Pancreas (tissue), 10 donors: ENCODE results near the gene KPTN. TPM values are rescaled to one million over a fixed set of nuclear protein-coding genes. Genes with fewer than 3 reads are reported as not detected.
A peak's percentile ranks its signal among the peaks of the same experiment; 100 is the strongest.

ENCODE experiments used
- ATAC-seq, 4 donors: fragments of 200-7000 bp; cut with Tn5 transposase; one replicate each; pipeline versions ENCODE4 v1.8.0 to v1.9.1; 2020; ENCODE audit warnings: mild to moderate bottlenecking in 4 of 4, moderate library complexity in 4 of 4
- DNase-seq, 6 donors: peaks; one replicate each; pipeline ENCODE4 v3.0.0-alpha.2; 2020
- FAIRE-seq: peaks from 2 replicates; lab custom pipeline; 2012; peaks lifted over from hg19 to GRCh38; lab: Jason Lieb, UNC
- H3K27ac ChIP-seq, 4 donors: fragments of 200-600 bp; sonication (generic); 1 replicate in 3 of 4; 2 replicates in 1 of 4; pipeline versions ENCODE4 v1.5.0 to v1.8.0; 2020
- H3K27me3 ChIP-seq, 4 donors: fragments of 200-600 bp; one replicate each; pipeline ENCODE4 v1.8.0; 2021
- H3K36me3 ChIP-seq, 3 donors: fragments of 200-600 bp; sonication (generic) in 1 of 3; one replicate each; pipeline versions ENCODE4 v1.5.0 to v1.8.0; 2020 to 2021
- H3K4me1 ChIP-seq, 3 donors: fragments of 200-600 bp; one replicate each; pipeline ENCODE4 v1.8.0; 2021
- H3K4me3 ChIP-seq, 4 donors: fragments of 200-600 bp; sonication (generic) in 2 of 4; one replicate each; pipeline versions ENCODE4 v1.5.0 to v1.8.0; 2020 to 2021
- H3K9me3 ChIP-seq, 4 donors: fragments of 200-600 bp; one replicate each; pipeline ENCODE4 v1.8.0; 2021
- WGBS, 2 donors: extraction: QIAGEN DNeasy Blood & Tissue Kit; methylation state at CpG; one replicate each; pipeline ENCODE4 v1.1.7; 2013; 5-methylcytosine and 5-hydroxymethylcytosine counted together
- intact Hi-C, 3 donors: fragments of 100-400 bp; cut with DNase I; formaldehyde crosslinking; loops; one replicate each; pipeline versions ENCODE4 v1.11.1 to v1.14.2; 2022
- polyA plus RNA-seq, 2 donors: library from polyadenylated mRNA; stranded (reverse); fragments of 200-250 nt; gene quantifications; one replicate each; pipeline ENCODE4 v1.2.3, GENCODE V29; 2013
- total RNA-seq, 6 donors: library from RNA; stranded (reverse); fragmentation: NEBNext Ultra II Directional in 4 of 6; extraction: Animal tissue kit (Norgen Biotek cat#: 25700) in 4 of 6; gene quantifications; one replicate each; pipeline versions ENCODE4 v1.2.1 to v1.2.4, GENCODE V29; 2021 to 2023
- TF ChIP-seq, protein P1 (sequence below), 4 donors: fragments of 200-600 bp; sonication (generic) in 3 of 4; IDR thresholded peaks; one replicate each; pipeline versions ENCODE4 v1.5.0 to v1.8.0; 2021; ENCODE audit warnings: antibody characterized with exemption in 4 of 4
- donor health status: healthy with polysubstance abuse.
- donor health status: DM: no; HTN: no; CAD: no; lungs with moderate emphysema.
- donor health status: DM: no; HTN: no; CAD: no.
- donor health status: control.
- donor health status: control.
- donor health status: Bipolar disorder and iron deficiency.
- donor health status: DM: yes; HTN: yes; CAD: no.
- donor health status: DM: no; HTN: no; CAD: no.
- donor health status: DM: no; HTN: no; CAD: no.
- donor health status: DM: yes; HTN: yes; CAD: no.

The KPTN gene
- total and polyA plus RNA-seq, 8 donors: 3.0 to 53.3 (median 6.0) TPM

DNA sequence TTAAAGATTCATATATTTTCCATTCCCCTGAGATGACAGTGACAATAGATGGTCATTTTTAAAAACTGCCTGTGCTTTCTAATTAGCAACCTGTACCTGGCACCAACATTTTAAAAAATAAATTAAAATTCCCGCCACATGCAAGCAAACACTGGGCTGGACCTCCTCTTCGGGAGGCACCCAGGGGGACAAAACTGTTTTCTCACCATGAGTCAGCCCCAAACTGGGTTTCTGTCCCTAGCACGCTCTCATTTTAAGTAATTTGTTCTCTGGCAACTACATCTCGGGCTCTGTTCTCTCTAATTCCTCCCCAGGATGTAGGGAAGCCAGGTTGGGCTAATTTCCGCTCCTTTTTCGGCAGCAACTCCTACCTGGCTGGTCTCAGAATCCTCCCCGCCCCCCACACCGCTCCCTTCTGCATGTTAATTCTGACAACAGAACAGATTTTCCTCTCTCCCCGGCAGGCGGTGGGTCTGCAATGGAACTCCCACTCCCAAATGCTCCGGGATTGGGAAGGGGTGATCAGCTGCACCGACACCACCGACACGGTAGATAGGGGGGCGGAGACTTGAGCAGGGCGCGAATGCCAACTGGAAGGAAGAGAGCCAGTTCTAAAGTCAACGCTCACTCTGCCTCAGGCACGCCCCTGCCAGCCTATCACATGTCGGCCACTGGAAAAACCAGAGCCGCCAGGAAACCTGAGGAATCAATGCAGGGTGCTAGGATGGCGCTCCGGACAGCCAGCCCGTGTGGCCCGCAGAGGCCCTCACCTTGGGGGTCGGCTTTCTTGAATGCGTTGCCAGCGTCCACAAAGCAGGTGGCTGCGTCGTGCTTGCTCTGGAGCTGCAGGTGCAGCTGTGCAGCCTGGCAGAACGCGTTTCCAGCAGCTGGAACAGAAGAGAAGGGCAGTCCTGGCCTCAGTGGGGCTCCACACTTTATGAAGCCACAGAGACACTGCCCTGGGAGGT lies 16.1 kb upstream of the KPTN start:
- no peaks in the 10 kb centered on the region for H3K9me3 ChIP-seq
- TF ChIP-seq, protein P1, sequence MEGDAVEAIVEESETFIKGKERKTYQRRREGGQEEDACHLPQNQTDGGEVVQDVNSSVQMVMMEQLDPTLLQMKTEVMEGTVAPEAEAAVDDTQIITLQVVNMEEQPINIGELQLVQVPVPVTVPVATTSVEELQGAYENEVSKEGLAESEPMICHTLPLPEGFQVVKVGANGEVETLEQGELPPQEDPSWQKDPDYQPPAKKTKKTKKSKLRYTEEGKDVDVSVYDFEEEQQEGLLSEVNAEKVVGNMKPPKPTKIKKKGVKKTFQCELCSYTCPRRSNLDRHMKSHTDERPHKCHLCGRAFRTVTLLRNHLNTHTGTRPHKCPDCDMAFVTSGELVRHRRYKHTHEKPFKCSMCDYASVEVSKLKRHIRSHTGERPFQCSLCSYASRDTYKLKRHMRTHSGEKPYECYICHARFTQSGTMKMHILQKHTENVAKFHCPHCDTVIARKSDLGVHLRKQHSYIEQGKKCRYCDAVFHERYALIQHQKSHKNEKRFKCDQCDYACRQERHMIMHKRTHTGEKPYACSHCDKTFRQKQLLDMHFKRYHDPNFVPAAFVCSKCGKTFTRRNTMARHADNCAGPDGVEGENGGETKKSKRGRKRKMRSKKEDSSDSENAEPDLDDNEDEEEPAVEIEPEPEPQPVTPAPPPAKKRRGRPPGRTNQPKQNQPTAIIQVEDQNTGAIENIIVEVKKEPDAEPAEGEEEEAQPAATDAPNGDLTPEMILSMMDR (IDR thresholded peaks at IDR 0.05): no peak
- peaks cover 0 to 1% (median 0%) of the 10 kb centered on the region in 3 donors for H3K4me1 ChIP-seq
- FAIRE-seq (no peak), ATAC-seq (no peak), DNase-seq (peak in 1 of 6 donors; percentile 68)
- H3K27me3 ChIP-seq: no peaks in the 10 kb centered on the region
- intact Hi-C loops: no loop called here
- no peak overlapping the region for H3K4me3 ChIP-seq
- H3K27ac ChIP-seq: no peak overlapping the region
- 87 to 88% methylated on average over 32 of the region's 32 CpGs for WGBS, 2 donors
- peaks cover 4 to 43% (median 13%) of the 10 kb centered on the region in 3 donors for H3K36me3 ChIP-seq

DNA sequence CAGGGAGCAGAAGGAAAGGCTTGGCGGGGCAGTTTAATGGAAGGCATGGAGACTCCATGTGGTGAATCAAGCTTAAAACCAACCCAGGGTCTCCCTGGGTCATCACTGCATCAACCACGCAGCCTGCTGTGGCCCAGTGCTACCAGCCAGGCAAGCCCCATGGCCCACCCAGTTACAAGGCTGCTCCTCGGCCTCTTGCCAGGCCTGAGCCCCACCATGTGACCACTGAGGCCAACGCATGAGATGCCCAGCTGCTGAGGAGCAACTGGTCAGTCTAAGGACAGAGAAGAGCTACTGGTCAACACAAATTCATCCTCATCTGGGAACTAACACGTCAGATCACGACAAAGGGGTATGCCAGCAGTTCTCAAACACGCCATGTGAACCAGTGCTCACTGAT lies 15.4 kb upstream of the KPTN start:
- Histone ChIP-seq H3K9me3 (no peaks in the 10 kb centered on the region), H3K27ac (no peak overlapping the region), H3K4me3 (no peak overlapping the region), H3K27me3 (no peaks in the 10 kb centered on the region), H3K4me1 (no peaks in the 10 kb centered on the region), H3K36me3 (peaks cover 4 to 43% (median 13%) of the 10 kb centered on the region in 3 donors)
- no peak for ATAC-seq
- intact Hi-C loops: no loop called here
- no peak for DNase-seq
- 89% methylated on average over 7 of the region's 7 CpGs for WGBS, 2 donors
- TF ChIP-seq, protein P1 (IDR thresholded peaks at IDR 0.05): no peak
- no peak for FAIRE-seq

DNA sequence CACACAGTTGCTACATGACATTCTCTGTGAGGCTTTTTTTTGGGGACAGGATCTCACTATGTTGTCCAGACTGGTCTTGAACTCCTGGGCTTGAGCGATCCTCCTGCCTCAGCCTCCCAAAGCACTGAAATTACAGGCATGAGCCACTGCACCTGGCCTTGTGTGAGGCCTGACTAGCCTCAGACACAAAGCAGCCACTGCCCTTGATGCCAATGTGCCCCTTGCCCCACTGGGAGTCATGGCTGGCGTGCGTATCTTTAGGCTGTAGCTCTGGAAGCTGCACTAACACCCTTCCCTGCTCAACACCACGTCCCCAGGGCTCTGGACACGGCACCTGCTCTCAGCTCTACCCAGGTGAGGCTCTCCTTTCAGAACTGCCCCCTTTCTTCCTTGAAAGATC lies 14.5 kb upstream of the KPTN start:
- TF ChIP-seq, protein P1 (IDR thresholded peaks at IDR 0.05): no peak
- Histone ChIP-seq H3K27ac (no peak overlapping the region), H3K27me3 (no peaks in the 10 kb centered on the region), H3K4me3 (no peak overlapping the region), H3K4me1 (no peaks in the 10 kb centered on the region), H3K9me3 (no peaks in the 10 kb centered on the region), H3K36me3 (peaks cover 4 to 40% (median 13%) of the 10 kb centered on the region in 3 donors)
- intact Hi-C loops: no loop called here
- WGBS, 2 donors: 92 to 95% methylated on average over 5 of the region's 5 CpGs
- DNase-seq: peak in 1 of 6 donors; percentile 36
- ATAC-seq: no peak
- FAIRE-seq: no peak

DNA sequence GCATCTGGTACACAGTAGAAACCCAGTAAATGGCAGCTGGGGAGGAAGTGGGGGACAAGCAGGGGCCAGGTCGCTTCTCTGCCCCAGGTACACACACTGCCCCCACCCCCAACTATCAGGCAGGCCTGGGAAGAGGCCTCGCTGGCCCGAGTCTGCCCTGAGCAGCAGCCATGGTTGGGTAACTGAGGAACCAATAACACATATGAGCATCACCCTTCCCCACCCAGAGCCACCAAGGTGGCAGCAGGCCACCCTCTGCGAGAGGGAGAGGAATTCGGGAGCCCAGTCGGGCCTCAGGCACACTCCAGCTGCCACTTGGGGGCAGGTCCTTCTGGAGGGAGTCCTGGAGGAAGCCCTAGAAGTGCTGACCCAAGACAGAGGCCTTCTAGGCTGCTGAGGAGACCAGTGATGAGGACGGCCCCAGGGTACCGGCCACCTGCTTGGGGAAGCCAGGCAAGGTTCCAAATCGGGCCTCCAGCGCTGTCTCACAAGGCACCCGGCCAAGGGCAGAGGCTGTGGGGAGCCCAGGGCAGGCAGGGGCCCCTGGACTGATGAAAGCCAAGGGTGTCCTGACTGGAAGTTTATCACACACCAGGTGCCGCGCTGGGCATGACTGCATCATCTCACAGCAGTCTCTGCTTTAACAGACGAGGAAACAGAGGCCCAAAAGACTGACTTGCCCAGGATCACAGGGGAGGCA lies 14.0 kb upstream of the KPTN start:
- H3K4me3 ChIP-seq: no peak overlapping the region
- TF ChIP-seq, protein P1 (IDR thresholded peaks at IDR 0.05): no peak
- H3K4me1 ChIP-seq: no peaks in the 10 kb centered on the region
- peak in 1 of 6 donors; percentile 55 for DNase-seq
- no peak overlapping the region for H3K27ac ChIP-seq
- ATAC-seq: peak in 3 of 4 donors; percentile 8 to 14 (median 9)
- intact Hi-C loops: no loop called here
- no peak for FAIRE-seq
- H3K9me3 ChIP-seq: no peaks in the 10 kb centered on the region
- 66% methylated on average over 14 of the region's 14 CpGs for whole genome bisulfite sequencing, 2 donors
- H3K36me3 ChIP-seq: peaks cover 0 to 40% (median 13%) of the 10 kb centered on the region in 3 donors
- no peaks in the 10 kb centered on the region for H3K27me3 ChIP-seq
